GM15510 (cell line): ENCODE results near the gene PNPLA6.

Experiments used
- POLR2A ChIP-seq: IDR thresholded peaks from 3 replicates; pipeline ENCODE4 v1.6.1; 2011; ENCODE audit warnings: borderline replicate concordance; ENCODE audit not compliant: insufficient read length; ENCODE audit errors: extremely low read depth

PNPLA6 gene

GRCh38 chr19:7610491-7611240, 75.1 kb downstream of the PNPLA6 start:
- no peak for TF ChIP-seq POLR2A
